Breast epithelium (tissue), 3 donors: ENCODE results near the gene MSRB1.

ENCODE experiments used
- POLR2A ChIP-seq: fragments of 450-650 bp; IDR thresholded peaks from one replicate; pipeline ENCODE4 v1.6.1; 2016; ENCODE audit warnings: antibody characterized with exemption, mild to moderate bottlenecking, moderate library complexity
- POLR2AphosphoS5 ChIP-seq, 3 donors: sonication (generic); formaldehyde crosslinking; IDR thresholded peaks; one replicate each; pipeline ENCODE4 v1.6.1; 2017; ENCODE audit warnings: antibody characterized with exemption in 3 of 3
- TF ChIP-seq, protein P1 (sequence below), 3 donors: fragments of 450-650 bp; IDR thresholded peaks; one replicate each; pipeline ENCODE4 v1.5.1; 2016 to 2017; ENCODE audit warnings: antibody characterized with exemption in 3 of 3, mild to moderate bottlenecking in 3 of 3, moderate library complexity in 3 of 3

DNA sequence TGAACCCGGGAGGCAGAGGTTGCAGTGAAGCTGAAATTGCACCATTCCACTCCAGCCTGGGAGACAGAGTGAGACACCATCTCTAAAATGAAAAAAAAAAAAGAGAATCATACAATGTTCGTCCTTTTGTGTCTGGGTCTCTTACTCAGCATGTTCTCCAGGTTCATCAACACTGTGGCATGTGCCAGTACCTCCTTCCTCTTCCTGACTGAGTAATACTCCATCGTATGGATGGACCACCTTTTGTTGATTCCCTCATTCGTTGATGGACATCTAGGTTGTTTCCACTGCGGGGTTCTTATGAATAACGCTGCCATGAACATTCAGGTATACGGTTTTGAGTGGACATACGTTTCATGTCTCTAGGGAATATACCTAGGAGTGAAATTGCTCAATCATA, 20.6 kb downstream of the MSRB1 start:
- TF ChIP-seq, protein P1, sequence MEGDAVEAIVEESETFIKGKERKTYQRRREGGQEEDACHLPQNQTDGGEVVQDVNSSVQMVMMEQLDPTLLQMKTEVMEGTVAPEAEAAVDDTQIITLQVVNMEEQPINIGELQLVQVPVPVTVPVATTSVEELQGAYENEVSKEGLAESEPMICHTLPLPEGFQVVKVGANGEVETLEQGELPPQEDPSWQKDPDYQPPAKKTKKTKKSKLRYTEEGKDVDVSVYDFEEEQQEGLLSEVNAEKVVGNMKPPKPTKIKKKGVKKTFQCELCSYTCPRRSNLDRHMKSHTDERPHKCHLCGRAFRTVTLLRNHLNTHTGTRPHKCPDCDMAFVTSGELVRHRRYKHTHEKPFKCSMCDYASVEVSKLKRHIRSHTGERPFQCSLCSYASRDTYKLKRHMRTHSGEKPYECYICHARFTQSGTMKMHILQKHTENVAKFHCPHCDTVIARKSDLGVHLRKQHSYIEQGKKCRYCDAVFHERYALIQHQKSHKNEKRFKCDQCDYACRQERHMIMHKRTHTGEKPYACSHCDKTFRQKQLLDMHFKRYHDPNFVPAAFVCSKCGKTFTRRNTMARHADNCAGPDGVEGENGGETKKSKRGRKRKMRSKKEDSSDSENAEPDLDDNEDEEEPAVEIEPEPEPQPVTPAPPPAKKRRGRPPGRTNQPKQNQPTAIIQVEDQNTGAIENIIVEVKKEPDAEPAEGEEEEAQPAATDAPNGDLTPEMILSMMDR (IDR thresholded peaks at IDR 0.05): no peak
- TF ChIP-seq POLR2AphosphoS5 (IDR thresholded peaks at IDR 0.05) (no peak), POLR2A (no peak)
